PC-9 (cell line): ENCODE data around the gene SDK2.

Experiments
- CTCF ChIP-seq: fragments of 200-600 bp; sonication (generic); conservative IDR thresholded peaks from 2 replicates; pipeline ENCODE4 v1.6.1; 2017; ENCODE audit warnings: mixed run types, antibody characterized with exemption, mild to moderate bottlenecking, moderate library complexity
- EZH2 ChIP-seq: fragments of 200-600 bp; sonication (generic); IDR thresholded peaks from 2 replicates; pipeline ENCODE4 v1.8.0; 2017; ENCODE audit warnings: antibody characterized with exemption, low read depth

GRCh38 chr17:73293031-73293430 is 351.2 kb downstream of the SDK2 start:
- no peak for TF ChIP-seq EZH2
- no peak for TF ChIP-seq CTCF
